GM11168 (cell line): ENCODE measurements around the gene ECSIT.
"Not testable (repeated sequence)": the region's sequence is repeated elsewhere in the genome, so short reads cannot be mapped to it uniquely, and the experiment has no call there.

Source experiments
- in situ Hi-C: fragments of 300-500 bp; cut with MboI; formaldehyde crosslinking; loops from one replicate; pipeline ENCODE4 v1.12.0; 2022; ENCODE audit warnings: low sequenced_read_pairs; ENCODE audit not compliant: unreplicated experiment

Gene ECSIT, protein sequence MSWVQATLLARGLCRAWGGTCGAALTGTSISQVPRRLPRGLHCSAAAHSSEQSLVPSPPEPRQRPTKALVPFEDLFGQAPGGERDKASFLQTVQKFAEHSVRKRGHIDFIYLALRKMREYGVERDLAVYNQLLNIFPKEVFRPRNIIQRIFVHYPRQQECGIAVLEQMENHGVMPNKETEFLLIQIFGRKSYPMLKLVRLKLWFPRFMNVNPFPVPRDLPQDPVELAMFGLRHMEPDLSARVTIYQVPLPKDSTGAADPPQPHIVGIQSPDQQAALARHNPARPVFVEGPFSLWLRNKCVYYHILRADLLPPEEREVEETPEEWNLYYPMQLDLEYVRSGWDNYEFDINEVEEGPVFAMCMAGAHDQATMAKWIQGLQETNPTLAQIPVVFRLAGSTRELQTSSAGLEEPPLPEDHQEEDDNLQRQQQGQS

DNA sequence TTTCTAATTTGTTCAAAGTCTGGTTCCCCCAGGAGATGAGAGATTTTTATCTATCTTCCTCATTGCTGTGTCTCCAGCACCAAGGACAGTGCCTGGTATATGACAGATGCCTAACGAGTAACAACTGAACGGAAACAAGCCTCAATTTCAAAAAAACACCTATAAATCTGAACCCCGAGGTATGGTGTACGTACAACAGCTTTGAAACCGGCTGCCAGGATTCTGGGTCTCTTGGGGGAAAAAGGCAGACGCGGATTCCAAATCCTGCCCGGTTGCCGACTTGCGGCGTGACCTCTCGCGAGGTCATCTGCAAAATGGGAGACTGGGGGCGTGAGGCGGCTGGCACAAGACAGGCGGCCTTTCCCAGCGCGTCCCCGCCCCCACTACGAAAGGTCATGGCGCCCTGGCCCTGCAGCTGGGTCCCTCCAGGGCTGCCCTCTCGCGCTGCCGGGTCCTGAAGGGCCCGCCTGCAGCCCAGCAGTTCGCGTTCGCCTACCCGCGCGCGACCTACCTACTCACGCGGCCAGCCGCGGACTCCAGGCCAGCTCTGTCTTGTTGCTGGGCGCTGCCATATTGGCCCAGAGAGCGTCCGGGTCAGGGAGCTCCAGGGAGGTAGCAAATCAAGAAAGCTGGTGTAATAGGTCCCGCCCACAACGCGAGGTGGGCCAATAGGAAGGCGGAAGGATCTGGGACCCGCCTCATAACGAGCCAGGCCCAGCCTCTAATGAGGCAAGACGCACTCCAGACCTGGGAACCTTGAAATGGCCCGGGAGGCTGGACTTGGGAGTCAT lies at the start of gene ECSIT:
Gene ECSIT (minus strand): TSS at position 584 of the 791 bp plus-strand sequence. CDS start 9,964 bp downstream, outside the sequence.
- in situ Hi-C loops: no loop called here

- in situ Hi-C loops: no loop called here
These were observed 48.7 kb upstream of the ECSIT start, which contains the start of gene ACP5 for GRCh38 chr19:11577451-11578257. Gene ACP5 (minus strand): TSS chr19:11577645. CDS start chr19:11577317, 328 bp downstream.

DNA sequence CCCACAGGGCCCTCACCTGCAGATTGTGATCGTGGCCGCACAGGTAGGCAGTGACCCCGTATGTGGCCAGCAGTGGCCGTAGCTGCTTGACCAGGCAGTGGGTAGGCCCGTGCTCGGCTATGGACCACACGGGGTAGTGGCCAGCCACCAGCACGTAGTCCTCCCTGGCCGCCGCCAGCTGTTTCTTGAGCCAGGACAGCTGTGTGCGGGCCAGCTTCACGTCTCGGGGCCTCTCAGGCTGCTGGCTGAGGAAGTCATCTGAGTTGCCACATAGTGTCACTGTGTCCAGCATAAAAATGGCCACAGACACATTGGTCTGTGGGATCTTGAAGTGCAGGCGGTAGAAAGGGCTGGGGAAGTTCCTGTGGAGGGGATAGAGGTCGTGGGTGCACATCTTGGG lies 47.3 kb upstream of the ECSIT start:
- in situ Hi-C loops: no loop called here

- in situ Hi-C loops: no loop called here
These were observed 45.8 kb upstream of the ECSIT start for GRCh38 chr19:11574689-11575088.

DNA sequence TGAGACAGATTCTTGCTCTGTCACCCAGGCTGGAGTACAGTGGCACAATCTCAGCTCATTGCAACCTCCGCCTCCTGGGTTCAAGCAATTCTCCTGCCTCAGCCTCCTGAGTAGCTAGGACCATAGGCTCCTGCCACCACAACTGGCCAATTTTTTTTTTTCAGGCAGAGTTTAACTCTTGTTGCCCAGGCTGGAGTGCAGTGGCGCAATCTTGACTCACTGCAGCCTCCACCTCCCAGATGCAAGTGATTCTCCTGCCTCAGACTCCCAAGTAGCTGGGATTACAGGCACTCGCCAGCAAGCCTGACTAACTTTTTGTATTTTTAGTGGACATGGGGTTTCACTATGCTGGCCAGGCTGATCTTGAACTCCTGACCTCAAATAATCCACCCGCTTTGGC lies 44.8 kb upstream of the ECSIT start:
- in situ Hi-C loops: not testable (repeated sequence)

DNA sequence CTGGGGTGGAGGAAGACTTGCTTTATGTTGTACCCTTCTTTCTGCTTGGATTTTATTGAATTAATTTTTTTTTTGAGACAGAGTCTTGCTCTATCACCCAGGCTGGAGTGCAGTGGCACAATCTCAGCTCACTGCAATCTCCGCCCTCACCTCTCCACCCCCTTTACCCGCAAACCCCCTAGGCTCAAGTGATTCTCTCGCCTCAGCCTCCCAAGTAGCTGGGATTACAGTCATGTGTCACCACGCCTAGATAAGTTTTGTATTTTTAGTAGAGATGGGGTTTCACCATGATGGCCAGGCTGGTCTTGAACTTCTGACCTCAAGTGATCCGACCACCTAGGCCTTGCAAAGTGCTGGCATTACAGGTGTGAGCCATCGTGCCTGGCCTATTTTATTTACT lies 44.4 kb upstream of the ECSIT start:
- in situ Hi-C loops: not testable (repeated sequence)

DNA sequence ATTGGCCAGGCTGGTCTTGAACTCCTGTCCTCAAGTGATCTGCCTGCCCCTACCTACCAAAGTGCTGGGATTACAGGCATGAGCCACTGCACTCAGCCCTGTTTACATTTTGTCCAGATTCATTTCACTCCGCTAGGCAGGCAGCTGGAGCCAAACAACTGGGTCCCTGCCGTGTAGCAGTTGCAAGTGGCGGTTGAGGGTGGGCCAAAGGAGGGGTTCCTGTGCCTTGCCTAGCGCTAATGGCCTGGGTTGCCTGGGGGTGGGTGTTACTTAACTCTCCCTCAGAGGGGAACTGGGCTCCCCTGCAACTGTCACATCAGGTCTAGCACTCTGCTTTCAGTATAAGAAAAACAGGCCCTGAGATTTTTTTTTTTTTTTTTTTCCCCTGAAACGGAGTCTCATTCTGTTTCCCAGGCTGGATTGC lies 41.1 kb upstream of the ECSIT start:
- in situ Hi-C loops: no loop called here

- in situ Hi-C loops: no loop called here
These were observed 37.2 kb upstream of the ECSIT start for GRCh38 chr19:11566164-11566563.

DNA sequence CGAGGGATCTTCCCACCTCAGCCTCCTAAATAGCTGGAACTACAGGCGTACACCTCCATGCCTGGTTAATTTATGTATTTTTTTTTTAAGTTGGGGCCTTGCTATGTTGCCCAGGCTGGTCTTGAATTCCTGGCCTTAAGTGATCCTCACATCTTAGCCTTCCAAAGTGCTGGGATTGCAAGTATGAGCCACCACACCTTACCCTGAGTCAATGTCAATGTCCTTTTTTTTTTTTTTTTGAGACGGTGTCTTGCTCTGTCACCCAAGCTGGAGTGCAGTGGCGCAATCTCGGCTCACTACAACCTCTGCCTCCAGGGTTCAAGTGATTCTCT lies 36.7 kb upstream of the ECSIT start:
- in situ Hi-C loops: not testable (repeated sequence)

DNA sequence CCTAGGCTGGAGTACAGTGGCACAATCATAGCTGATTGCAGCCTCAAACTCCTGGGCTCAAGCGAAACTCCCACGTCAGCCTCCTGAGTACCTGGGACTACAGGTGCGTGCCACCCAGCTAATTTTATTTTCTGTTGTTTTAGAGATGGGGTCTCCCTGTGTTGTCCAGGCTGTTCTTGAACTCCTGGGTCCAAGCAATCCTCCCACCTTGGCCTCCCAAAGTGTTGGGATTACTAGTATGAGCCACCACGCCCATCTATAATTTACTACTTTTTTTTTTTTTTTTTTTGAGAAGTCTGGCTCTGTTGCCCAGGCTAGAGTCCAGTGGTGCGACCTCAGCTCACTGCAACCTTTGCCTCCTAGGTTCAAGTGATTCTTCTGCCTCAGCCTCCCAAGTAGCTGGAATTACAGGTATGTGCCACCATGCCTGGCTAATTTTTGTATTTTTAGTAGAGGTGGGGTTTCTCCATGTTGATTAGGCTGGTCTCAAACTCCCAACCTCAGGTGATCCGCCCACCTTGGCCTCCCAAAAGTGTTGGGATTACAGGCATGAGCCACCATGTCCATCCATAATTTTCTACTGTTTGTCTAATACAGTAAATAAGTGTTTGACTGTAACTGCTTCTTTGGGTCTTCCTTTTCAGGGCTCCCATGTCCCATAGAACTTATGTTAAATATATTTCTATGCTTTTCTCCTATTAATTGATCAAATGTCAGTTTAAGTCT lies 35.3 kb upstream of the ECSIT start:
- in situ Hi-C loops: not testable (repeated sequence)

DNA sequence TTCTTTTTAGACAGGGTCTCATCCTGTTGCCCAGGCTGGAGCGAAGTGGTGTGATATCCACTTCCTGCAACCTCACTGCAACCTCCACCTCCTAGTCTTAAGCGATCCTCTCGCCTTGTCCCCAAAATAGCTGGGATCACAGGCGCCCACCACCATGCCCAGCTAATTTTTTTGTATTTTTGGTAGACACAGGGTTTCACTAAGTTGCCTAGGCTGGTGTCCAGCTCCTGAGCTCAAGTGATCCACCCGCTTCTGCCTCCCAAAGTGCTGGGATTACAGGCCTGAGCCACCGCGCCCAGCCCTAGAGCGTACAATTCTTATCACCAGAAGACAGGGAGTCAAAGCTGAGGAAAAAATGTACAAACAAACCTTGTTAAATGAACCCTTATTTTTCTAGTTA lies 34.6 kb upstream of the ECSIT start:
- in situ Hi-C loops: no loop called here

- in situ Hi-C loops: no loop called here
These were observed 31.6 kb upstream of the ECSIT start for GRCh38 chr19:11560404-11561051.

GRCh38 chr19:11558881-11559828 lies 30.2 kb upstream of the ECSIT start, which contains the start of gene ELOF1:
Gene ELOF1 (minus strand): TSS chr19:11559230. CDS start chr19:11554347, 4,883 bp downstream.
- in situ Hi-C loops: no loop called here

DNA sequence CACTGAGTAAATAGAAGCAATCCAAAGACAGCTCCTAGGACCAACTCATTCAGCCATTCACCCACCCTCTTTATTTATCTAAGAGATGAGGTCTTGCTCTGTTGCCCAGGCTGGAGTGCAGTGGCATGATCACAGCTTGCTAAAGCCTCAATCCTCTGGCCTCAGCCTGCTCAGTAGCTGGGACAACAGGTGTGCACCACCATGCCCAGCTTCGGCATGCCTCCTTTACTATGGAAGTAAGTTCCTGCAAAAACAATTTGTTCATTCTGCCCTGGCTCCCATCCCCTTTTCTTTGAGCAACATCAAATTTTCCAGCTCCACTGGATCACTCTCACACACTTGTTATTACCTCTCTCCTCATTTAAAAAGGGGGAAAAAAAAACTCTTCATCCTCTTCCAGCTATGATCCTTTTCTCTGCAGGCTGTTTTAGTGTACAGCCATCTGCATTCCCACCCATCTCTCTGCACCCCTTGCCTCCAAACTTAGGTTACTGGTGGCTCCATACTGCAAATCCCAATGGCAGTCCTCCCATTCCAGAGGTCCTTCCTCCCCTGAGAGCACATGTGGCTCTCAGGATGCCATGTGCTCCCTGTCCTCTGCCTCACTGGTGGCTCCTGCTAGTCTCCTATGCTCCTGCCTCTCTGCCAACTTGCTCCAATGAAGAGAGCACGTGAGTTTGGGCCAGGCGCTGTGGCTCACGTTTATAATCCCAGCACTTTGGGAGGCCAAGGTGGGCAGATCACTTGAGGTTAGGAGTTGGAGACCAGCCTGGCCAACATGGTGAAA lies 27.9 kb upstream of the ECSIT start:
- in situ Hi-C loops: no loop called here

DNA sequence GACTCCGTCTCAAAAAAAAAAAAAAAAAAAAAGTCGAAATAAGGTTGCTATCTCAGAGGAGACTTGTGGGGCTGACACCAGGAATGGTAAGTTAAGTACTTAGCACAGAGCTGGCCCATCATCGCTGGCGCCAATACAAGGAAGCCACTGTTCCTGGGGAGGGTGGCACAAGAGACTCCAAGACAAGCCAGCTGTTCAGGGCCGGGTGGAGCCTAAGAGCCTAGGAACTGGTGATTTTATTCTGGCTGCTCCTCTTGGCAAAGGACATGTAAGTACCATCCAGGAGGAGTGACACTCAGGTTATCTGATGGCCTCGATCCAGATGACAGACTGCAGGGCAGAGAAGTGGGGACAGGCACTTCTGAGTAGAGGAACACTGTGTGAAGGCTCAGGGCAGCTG lies 26.3 kb upstream of the ECSIT start:
- in situ Hi-C loops: no loop called here

DNA sequence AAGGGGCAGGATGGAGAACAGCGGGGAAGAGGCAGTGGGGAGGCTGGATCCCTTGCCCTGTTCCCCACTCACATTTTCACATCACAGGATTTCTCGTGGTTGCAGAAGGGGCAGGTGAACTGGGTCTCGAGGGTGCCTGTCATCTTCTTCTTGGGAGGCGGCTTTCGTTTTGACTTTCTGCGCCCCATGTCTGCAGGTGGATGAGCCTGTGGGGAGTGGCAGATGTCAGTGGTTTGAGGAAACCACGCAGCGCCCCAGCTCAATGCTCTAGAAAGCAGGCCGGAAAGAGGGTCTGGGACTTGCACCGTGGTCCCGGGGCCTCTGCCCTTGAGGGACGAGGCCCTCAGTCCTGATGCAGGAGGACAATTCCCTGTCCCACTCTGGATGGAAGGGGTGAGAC lies 25.2 kb upstream of the ECSIT start:
- in situ Hi-C loops: no loop called here

- in situ Hi-C loops: no loop called here
These were observed 23.9 kb upstream of the ECSIT start for GRCh38 chr19:11552666-11553372.
